Inflammatory macrophage treated with lipopolysaccharide for 4 hours (primary cell): ENCODE results near the gene PTPRJ.
A peak's percentile ranks its signal among the peaks of the same experiment; 100 is the strongest.

Experiments
- DNase-seq: peaks from one replicate; pipeline ENCODE4 v3.0.0-alpha.2; 2020

Gene PTPRJ

GRCh38 chr11:47969401-47969800 lies 11.0 kb upstream of the PTPRJ start:
- no peak for DNase-seq

- no peak for DNase-seq
These were observed 8.9 kb upstream of the PTPRJ start for GRCh38 chr11:47971501-47971900.

GRCh38 chr11:47973173-47973572 lies 7.2 kb upstream of the PTPRJ start:
- DNase-seq, result no peak

- no peak for DNase-seq
These were observed 3.4 kb upstream of the PTPRJ start for GRCh38 chr11:47976931-47977330.

GRCh38 chr11:47977623-47978022 lies 2.7 kb upstream of the PTPRJ start:
- no peak for DNase-seq

GRCh38 chr11:47979378-47980087 lies 826 bp upstream of the PTPRJ start:
- DNase-seq, result no peak

GRCh38 chr11:47980907-47981621 lies 705 bp downstream of the PTPRJ start:
- peak; percentile 55 for DNase-seq

GRCh38 chr11:47981667-47982404 lies 1.5 kb downstream of the PTPRJ start:
- DNase-seq, result peak; percentile 93

- DNase-seq, result peak; percentile 77
These were observed 2.3 kb downstream of the PTPRJ start for GRCh38 chr11:47982616-47983015.

GRCh38 chr11:47983464-47984397 lies 3.4 kb downstream of the PTPRJ start:
- peak; percentile 87 for DNase-seq

- no peak for DNase-seq
These were observed 5.9 kb downstream of the PTPRJ start for GRCh38 chr11:47986219-47986618.

GRCh38 chr11:47986742-47987141 lies 6.4 kb downstream of the PTPRJ start:
- DNase-seq, result no peak

GRCh38 chr11:47987310-47987709 lies 7.0 kb downstream of the PTPRJ start:
- peak; percentile 81 for DNase-seq

GRCh38 chr11:47987781-47988180 lies 7.4 kb downstream of the PTPRJ start:
- DNase-seq, result peak; percentile 98

- DNase-seq, result no peak
These were observed 9.4 kb downstream of the PTPRJ start for GRCh38 chr11:47989779-47990178.

- no peak for DNase-seq
These were observed 11.0 kb downstream of the PTPRJ start for GRCh38 chr11:47991266-47991830.

- no peak for DNase-seq
These were observed 11.5 kb downstream of the PTPRJ start for GRCh38 chr11:47991894-47992293.

- peak; percentile 74 for DNase-seq
These were observed 12.8 kb downstream of the PTPRJ start for GRCh38 chr11:47992959-47993820.

GRCh38 chr11:47994417-47994816 lies 14.1 kb downstream of the PTPRJ start:
- no peak for DNase-seq

- DNase-seq, result peak; percentile 77
These were observed 15.0 kb downstream of the PTPRJ start for GRCh38 chr11:47995360-47995769.
